ENCODE data around the gene LRMDA. TPM values are rescaled to one million over a fixed set of nuclear protein-coding genes. Genes with fewer than 3 reads are reported as not detected.

LRMDA gene
- total RNA-seq, 4 donors from 2014 or later: 0.88 to 14.1 (median 5.1) TPM; not detected in 1

- Histone ChIP-seq H3K9me3 (no peaks in the 10 kb centered on the region), H3K27ac (no peak overlapping the region), H3K27me3 (no peaks in the 10 kb centered on the region), H3K36me3 (no peaks in the 10 kb centered on the region), H3K4me1 (no peaks in the 10 kb centered on the region), H3K4me3 (no peak overlapping the region)
- intact Hi-C loops (cut with DNase I): no loop called here
- TF ChIP-seq POLR2A (IDR thresholded peaks at IDR 0.05) (no peak), CTCF (IDR thresholded peaks at IDR 0.05) (no peak)
- no peak for DNase-seq
- WGBS, 2 donors: 83 to 86% methylated on average over 1 of the region's 1 CpG
Observed at GRCh38 chr10:75894761-75895160, 463.3 kb downstream of the LRMDA start.

- no peak overlapping the region for H3K4me3 ChIP-seq
- intact Hi-C loops (cut with DNase I): no loop called here
- H3K27ac ChIP-seq: no peak overlapping the region
- H3K27me3 ChIP-seq: no peaks in the 10 kb centered on the region
- H3K9me3 ChIP-seq: no peaks in the 10 kb centered on the region
- TF ChIP-seq CTCF (IDR thresholded peaks at IDR 0.05) (no peak), POLR2A (IDR thresholded peaks at IDR 0.05) (no peak)
- H3K4me1 ChIP-seq: no peaks in the 10 kb centered on the region
- no peak for DNase-seq
- H3K36me3 ChIP-seq: no peaks in the 10 kb centered on the region
Observed at GRCh38 chr10:75895259-75895658, 463.8 kb downstream of the LRMDA start.

GRCh38 chr10:75899816-75900390 lies 468.5 kb downstream of the LRMDA start:
- Histone ChIP-seq H3K4me1 (no peaks in the 10 kb centered on the region), H3K4me3 (no peak overlapping the region), H3K27ac (no peak overlapping the region), H3K27me3 (no peaks in the 10 kb centered on the region), H3K36me3 (no peaks in the 10 kb centered on the region), H3K9me3 (no peaks in the 10 kb centered on the region)
- DNase-seq: no peak
- no peak for TF ChIP-seq POLR2A (IDR thresholded peaks at IDR 0.05)
- TF ChIP-seq CTCF (IDR thresholded peaks at IDR 0.05): no peak
- WGBS, 2 donors: 57 to 79% methylated on average over 3 of the region's 3 CpGs
- intact Hi-C loops (cut with DNase I): no loop called here

- intact Hi-C loops (cut with DNase I): no loop called here
- Histone ChIP-seq H3K9me3 (no peaks in the 10 kb centered on the region), H3K4me1 (no peaks in the 10 kb centered on the region), H3K4me3 (no peak overlapping the region), H3K27ac (no peak overlapping the region), H3K36me3 (no peaks in the 10 kb centered on the region), H3K27me3 (no peaks in the 10 kb centered on the region)
- WGBS, 2 donors: 90 to 94% methylated on average over 4 to 5 of the region's 5 CpGs
- no peak for DNase-seq
- TF ChIP-seq POLR2A (IDR thresholded peaks at IDR 0.05): no peak
- TF ChIP-seq CTCF (IDR thresholded peaks at IDR 0.05): no peak
Observed at GRCh38 chr10:75902816-75903215, 471.4 kb downstream of the LRMDA start.

- Histone ChIP-seq H3K9me3 (no peaks in the 10 kb centered on the region), H3K27me3 (no peaks in the 10 kb centered on the region), H3K27ac (no peak overlapping the region), H3K4me1 (no peaks in the 10 kb centered on the region), H3K4me3 (no peak overlapping the region), H3K36me3 (no peaks in the 10 kb centered on the region)
- WGBS, 2 donors: 58 to 78% methylated on average over 10 to 15 of the region's 15 CpGs
- DNase-seq: no peak
- intact Hi-C loops (cut with DNase I): no loop called here
- no peak for TF ChIP-seq CTCF (IDR thresholded peaks at IDR 0.05)
- TF ChIP-seq POLR2A (IDR thresholded peaks at IDR 0.05): no peak
Observed at GRCh38 chr10:75904499-75905283, 473.3 kb downstream of the LRMDA start.
